NCI-H774 (cell line): ENCODE data around the gene ACSS3.
"Not testable (repeated sequence)": the region's sequence is repeated elsewhere in the genome, so short reads cannot be mapped to it uniquely, and the experiment has no call there.

Source experiments
- DNase-seq: peaks from one replicate; lab custom pipeline; 2025; lab: John Stamatoyannopoulos, UW

Gene ACSS3

DNA sequence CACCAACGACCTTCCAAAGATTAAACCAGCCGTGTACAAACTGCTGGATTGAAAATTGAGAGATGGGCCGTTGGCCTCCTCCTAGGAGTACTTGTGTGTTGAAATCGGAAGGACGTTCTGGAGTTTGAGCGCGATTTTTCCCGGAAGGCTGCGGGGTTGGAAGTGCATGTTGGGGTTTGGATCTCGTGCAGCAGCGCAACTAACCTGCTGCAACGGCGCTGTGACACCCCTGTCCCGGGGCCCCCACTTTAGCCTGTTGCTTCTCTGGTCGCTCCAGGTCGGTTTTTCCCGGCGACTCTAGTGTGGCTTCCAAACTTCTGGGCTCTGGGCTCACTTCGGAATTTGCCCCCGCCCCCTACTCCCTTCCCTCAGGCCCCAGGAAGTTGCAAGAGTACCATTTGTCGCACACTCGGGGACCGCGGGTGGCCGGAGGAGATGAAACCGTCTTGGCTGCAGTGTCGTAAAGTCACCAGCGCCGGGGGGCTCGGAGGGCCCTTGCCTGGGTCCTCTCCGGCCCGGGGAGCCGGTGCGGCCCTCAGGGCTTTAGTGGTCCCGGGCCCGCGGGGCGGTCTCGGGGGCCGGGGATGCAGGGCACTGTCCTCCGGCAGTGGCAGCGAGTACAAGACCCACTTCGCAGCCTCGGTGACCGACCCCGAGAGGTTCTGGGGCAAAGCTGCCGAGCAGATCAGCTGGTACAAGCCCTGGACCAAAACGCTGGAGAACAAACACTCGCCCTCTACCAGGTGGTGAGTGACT is at the start of gene ACSS3:
TSS of gene ACSS3 (plus strand) at position 394 of the 756 bp plus-strand sequence. CDS start at position 436, 42 bp downstream.
- peak; percentile 59 for DNase-seq

DNA sequence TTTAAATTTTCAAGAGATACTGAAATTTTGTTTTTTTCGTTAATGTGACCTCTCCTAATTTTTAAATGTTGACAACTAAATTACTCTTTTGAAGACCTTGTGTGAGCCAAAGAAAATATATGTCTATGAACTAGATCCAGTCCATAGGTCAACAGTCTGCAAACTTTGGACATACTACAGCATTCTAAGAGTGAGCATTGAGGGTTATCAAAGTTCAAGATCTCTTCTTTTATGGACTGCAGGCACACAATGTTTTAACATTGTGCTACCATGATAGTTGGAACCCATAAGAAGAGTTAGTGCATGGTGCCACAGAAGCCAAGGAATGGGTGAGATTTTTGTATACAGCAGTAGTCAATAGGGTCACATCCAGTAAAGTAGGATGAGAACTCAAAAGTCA is 43.0 kb upstream of the ACSS3 start:
- DNase-seq = no peak

DNA sequence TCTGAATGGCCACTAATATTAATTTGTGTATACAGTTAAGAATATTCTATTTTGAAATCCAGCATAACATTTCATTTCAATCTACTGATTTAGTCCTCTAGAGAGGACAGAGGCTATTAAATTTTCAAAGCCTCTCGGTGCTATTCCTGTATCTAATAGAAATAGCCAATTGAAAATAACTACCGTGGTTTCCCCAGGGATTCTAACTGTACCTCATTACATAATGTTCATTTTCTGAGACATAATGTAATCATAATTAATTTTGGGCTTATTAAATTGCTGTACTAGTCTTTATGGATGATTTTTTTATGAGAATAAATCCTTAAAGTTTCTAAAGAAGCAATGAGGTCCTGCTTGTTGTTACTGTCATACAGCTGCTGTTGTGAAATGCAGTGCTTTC is 38.6 kb upstream of the ACSS3 start:
- DNase-seq = no peak

- no peak for DNase-seq
These were observed 33.7 kb upstream of the ACSS3 start for GRCh38 chr12:81043979-81044740.

- DNase-seq = not testable (repeated sequence)
These were observed 12.9 kb upstream of the ACSS3 start for GRCh38 chr12:81064971-81065370.

DNA sequence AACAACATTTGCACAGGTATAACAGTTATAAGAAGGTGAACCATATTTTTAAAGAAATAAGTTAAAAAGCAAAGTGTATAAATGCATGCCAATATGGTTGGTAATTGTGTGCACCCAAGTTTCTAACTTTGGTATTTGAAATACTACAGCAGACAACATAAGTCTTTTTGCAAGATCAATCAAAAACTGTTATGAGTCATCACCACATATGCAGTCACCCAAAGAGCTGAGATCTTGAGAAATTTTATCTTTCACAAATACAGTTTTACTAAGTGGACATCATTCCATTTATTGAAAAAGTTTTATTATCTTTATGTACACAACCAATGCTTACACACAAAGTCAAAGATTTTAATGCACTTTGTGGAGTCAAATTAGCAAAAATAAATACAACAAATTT is 7.0 kb upstream of the ACSS3 start:
- no peak for DNase-seq

- no peak for DNase-seq
These were observed 2.3 kb upstream of the ACSS3 start for GRCh38 chr12:81075539-81075938.

GRCh38 chr12:81077329-81077685 is 572 bp upstream of the ACSS3 start:
- DNase-seq = peak; percentile 77

- no peak for DNase-seq
These were observed 754 bp downstream of the ACSS3 start for GRCh38 chr12:81078469-81079196.

- no peak for DNase-seq
These were observed 1.6 kb downstream of the ACSS3 start for GRCh38 chr12:81079280-81080076.

DNA sequence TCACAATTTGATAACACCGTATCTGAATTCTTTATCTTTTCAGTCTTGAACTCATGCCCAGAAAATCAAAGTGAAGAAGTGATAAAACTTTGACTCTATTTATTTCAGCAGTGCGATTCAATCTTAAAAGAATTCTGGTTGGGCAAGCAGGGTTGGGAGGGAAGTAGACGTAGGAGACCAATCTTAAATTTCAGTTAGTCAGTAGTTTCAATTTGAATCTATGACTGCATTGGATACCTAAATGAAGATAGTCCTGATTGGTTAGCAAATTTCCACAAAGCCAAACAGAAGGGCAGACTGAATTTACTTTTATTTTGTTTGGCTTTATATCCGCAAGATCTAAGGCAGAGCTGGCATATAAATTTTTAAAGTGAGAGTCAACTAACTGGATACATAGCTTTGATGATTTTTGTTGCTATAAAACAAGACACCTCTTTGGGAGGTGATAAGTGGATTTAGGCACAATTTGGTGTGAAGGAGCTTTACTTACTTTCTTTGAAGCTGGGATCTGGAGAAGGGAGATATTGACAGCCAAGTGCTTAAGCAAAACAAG is 2.6 kb downstream of the ACSS3 start:
- no peak for DNase-seq

DNA sequence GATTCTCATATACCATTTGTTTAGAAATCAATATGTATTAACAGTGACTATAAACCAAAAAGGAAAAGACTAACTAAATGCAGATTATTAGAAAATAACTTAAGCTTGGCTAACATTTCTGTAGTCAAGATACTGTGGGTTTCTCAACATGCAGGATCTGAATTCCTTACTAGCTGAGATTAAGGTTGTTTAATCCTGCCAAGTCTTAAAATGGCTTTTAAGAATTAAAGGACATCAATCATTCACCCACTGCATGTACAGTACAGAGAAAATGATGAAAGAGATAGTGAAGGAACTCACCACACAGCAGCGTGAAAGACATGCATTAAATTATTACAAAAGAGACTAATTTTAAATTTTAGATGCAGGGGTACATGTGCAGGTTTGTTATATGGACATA is 3.8 kb downstream of the ACSS3 start:
- no peak for DNase-seq

- DNase-seq = no peak
These were observed 5.1 kb downstream of the ACSS3 start for GRCh38 chr12:81083018-81083417.

- peak; percentile 30 for DNase-seq
These were observed 6.1 kb downstream of the ACSS3 start for GRCh38 chr12:81083906-81084513.

GRCh38 chr12:81084811-81085350 is 7.0 kb downstream of the ACSS3 start:
- no peak for DNase-seq

DNA sequence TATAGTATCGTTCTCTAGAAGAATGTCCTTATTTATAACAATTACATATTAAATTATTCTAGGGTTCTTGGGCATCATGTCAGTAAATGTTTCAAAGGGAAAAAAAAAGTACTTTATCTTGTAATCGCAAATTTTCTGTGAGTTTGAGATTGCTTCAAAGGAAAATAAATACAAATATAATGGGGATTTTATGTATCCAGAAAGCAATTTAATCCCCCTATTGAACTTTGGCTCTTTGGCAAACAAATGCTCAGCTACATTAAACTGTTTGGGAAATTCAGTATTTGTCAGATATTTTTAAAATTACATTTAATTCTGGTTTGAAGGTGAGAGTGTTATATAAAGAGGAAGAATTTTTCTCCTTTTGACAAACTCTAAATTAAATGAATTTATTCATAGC is 8.0 kb downstream of the ACSS3 start:
- DNase-seq = no peak

DNA sequence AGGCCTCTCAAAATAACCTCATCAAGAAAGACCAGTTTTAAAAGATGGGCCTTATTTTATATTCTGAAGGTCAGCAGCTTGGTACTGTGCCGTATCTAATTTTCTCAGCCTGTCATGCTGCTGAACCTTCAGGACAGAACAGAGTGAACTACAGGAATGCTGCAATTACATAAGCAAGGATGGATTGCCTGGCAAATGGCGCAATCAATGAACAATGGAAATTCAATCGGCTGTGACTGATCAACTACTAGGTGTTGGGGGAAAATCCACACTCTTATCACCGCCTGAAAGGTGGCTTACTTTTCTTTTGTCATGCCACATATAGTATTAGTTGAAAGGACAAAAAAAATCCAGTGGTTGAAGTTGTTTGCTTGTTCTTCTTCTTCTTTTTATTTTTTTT is 8.5 kb downstream of the ACSS3 start:
- DNase-seq = peak; percentile 54

GRCh38 chr12:81088221-81088620 is 10.3 kb downstream of the ACSS3 start:
- DNase-seq = no peak

GRCh38 chr12:81089412-81089811 is 11.5 kb downstream of the ACSS3 start:
- DNase-seq = no peak

- DNase-seq = no peak
These were observed 14.2 kb downstream of the ACSS3 start for GRCh38 chr12:81092053-81092452.
